Prostate gland (tissue), 2 donors: ENCODE results near the gene POLK. TPM values are rescaled to one million over a fixed set of nuclear protein-coding genes. Genes with fewer than 3 reads are reported as not detected.
"Not testable (repeated sequence)": the region's sequence is repeated elsewhere in the genome, so short reads cannot be mapped to it uniquely, and the experiment has no call there.

Experiments used
- DNase-seq: peaks from one replicate; pipeline ENCODE4 v3.0.0-alpha.2; 2019; ENCODE audit warnings: low spot score
- H3K27ac ChIP-seq, 2 donors: fragments of 200-600 bp; sonication (generic); 2 replicates each; pipeline ENCODE4 v1.5.1; 2017 to 2019
- H3K27me3 ChIP-seq: fragments of 200-600 bp; sonication (generic); replicated peaks from 2 replicates; pipeline ENCODE4 v1.5.1; 2019; ENCODE audit not compliant: insufficient read depth
- H3K36me3 ChIP-seq, 2 donors: fragments of 200-600 bp; sonication (generic); 1 replicate in 1 of 2; 2 replicates in 1 of 2; pipeline versions ENCODE4 v1.5.1 to v1.8.1; 2017 to 2019
- H3K4me1 ChIP-seq: fragments of 200-600 bp; sonication (generic); replicated peaks from 2 replicates; pipeline ENCODE4 v1.5.1; 2019
- H3K4me3 ChIP-seq, 2 donors: fragments of 200-600 bp; sonication (generic); 2 replicates each; pipeline ENCODE4 v1.5.1; 2017 to 2019
- H3K9me3 ChIP-seq: fragments of 200-600 bp; sonication (generic); 2 replicates; pipeline ENCODE4 v1.5.1; 2017
- CTCF ChIP-seq, 4 experiments: fragments of 200-600 bp in 2 of 4; fragments of 450-650 bp in 2 of 4; sonication (generic) in 2 of 4; IDR thresholded peaks; 1 replicate in 3 of 4; 2 replicates in 1 of 4; pipeline ENCODE4 v1.5.1; 2016 to 2019; ENCODE audit warnings: antibody characterized with exemption in 4 of 4, mild to moderate bottlenecking in 2 of 4, moderate library complexity in 2 of 4
- POLR2A ChIP-seq: fragments of 450-650 bp; IDR thresholded peaks from one replicate; pipeline ENCODE4 v1.6.1; 2016; ENCODE audit warnings: antibody characterized with exemption, mild to moderate bottlenecking
- POLR2AphosphoS5 ChIP-seq: sonication (generic); formaldehyde crosslinking; IDR thresholded peaks from one replicate; pipeline ENCODE4 v1.6.1; 2017; ENCODE audit warnings: antibody characterized with exemption
- WGBS: methylation state at CpG from one replicate; pipeline ENCODE4 v1.1.5; 2018; 5-methylcytosine and 5-hydroxymethylcytosine counted together
- intact Hi-C: fragments of 100-400 bp; cut with DNase I; formaldehyde crosslinking; loops from one replicate; pipeline ENCODE4 v1.14.2; 2022
- total RNA-seq, 2 donors: library from RNA; depleted of rRNA; stranded (reverse); fragments of >200 nt; gene quantifications; one replicate each; pipeline ENCODE4 v1.1.0, GENCODE V29; 2016

Gene POLK
- total RNA-seq, 2 donors from 2014 or later: 28.4 to 33.6 TPM

GRCh38 chr5:75525344-75525743 lies 13.7 kb downstream of the POLK start:
- intact Hi-C loops: no loop called here
- no peak overlapping the region for H3K4me3 ChIP-seq
- WGBS: 94% methylated on average over 1 of the region's 1 CpG

GRCh38 chr5:75526070-75526469 lies 14.4 kb downstream of the POLK start:
- Histone ChIP-seq H3K4me1 (no peaks in the 10 kb centered on the region), H3K27me3 (no peaks in the 10 kb centered on the region), H3K27ac (no peak overlapping the region), H3K9me3 (no peaks in the 10 kb centered on the region), H3K36me3 (no peaks in the 10 kb centered on the region), H3K4me3 (no peak overlapping the region)
- 75% methylated on average over 2 of the region's 2 CpGs for WGBS
- TF ChIP-seq POLR2AphosphoS5 (no peak), POLR2A (no peak)
- no peak for DNase-seq
- intact Hi-C loops: no loop called here

More at GRCh38 chr5:75525344-75525743, 13.7 kb downstream of the POLK start:
- H3K4me1 ChIP-seq: no peaks in the 10 kb centered on the region
- TF ChIP-seq POLR2AphosphoS5 (no peak), CTCF (IDR thresholded peaks at IDR 0.05) (no peak), POLR2A (no peak)
- H3K27ac ChIP-seq: no peak overlapping the region
- no peaks in the 10 kb centered on the region for H3K36me3 ChIP-seq
- H3K27me3 ChIP-seq: no peaks in the 10 kb centered on the region
- DNase-seq: no peak
- H3K9me3 ChIP-seq: no peaks in the 10 kb centered on the region

GRCh38 chr5:75529185-75529584 lies 17.5 kb downstream of the POLK start:
- DNase-seq: no peak
- no peaks in the 10 kb centered on the region for H3K9me3 ChIP-seq
- no peaks in the 10 kb centered on the region for H3K4me1 ChIP-seq
- TF ChIP-seq POLR2A (no peak), CTCF (IDR thresholded peaks at IDR 0.05) (no peak), POLR2AphosphoS5 (no peak)
- no peaks in the 10 kb centered on the region for H3K36me3 ChIP-seq
- H3K4me3 ChIP-seq: no peak overlapping the region
- H3K27ac ChIP-seq: no peak overlapping the region
- H3K27me3 ChIP-seq: no peaks in the 10 kb centered on the region
- intact Hi-C loops: no loop called here

GRCh38 chr5:75532190-75532589 lies 20.5 kb downstream of the POLK start:
- intact Hi-C loops: no loop called here
- Histone ChIP-seq H3K4me3 (no peak overlapping the region), H3K36me3 (no peaks in the 10 kb centered on the region), H3K4me1 (no peaks in the 10 kb centered on the region), H3K27me3 (no peaks in the 10 kb centered on the region), H3K9me3 (no peaks in the 10 kb centered on the region), H3K27ac (no peak overlapping the region)
- TF ChIP-seq POLR2A (no peak), POLR2AphosphoS5 (peak; percentile 66)
- WGBS: 97% methylated on average over 2 of the region's 2 CpGs
- DNase-seq: no peak

DNA sequence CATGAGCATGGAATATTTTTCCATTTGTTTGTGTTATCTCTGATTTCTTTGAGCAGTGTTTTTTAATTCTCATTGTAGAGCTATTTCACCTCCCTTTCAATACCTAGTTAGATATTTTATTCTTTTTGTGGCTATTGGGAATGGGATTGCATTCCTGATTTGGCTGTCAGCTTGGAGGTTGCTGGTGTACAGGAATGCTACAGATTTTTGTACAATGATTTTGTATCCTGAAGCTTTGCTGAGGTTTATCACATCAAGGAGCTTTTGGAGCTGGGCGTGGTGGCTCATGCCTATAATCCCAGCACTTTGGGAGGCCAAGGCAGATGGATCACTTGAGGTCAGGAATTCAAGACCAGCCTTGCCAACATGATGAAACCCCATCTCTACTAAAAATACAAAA lies 22.0 kb downstream of the POLK start:
- H3K27me3 ChIP-seq, H3K36me3 ChIP-seq, DNase-seq, H3K4me3 ChIP-seq, intact Hi-C loops, H3K27ac ChIP-seq, H3K4me1 ChIP-seq, H3K9me3 ChIP-seq: not testable (repeated sequence)
- 100% methylated on average over 1 of the region's 1 CpG for WGBS

DNA sequence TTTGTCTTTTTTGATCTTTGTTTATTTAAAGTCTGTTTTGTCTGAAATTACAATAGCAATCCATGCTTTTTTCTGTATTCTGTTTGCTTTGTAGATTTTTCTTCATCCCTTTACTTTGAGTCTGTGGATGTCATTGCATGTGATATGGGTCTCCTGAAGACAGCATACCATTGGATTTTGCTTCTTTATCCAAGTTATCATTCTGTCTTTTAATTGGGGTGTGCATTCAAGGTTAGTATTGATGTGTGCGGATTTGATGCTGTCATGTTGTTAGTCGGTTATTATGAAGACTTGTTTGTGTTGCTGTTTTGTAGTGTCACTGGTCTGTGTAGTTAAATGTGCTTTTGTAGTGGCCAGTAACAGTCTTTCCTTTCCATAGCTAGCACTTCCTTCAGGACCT lies 23.0 kb downstream of the POLK start:
- H3K27ac ChIP-seq: no peak overlapping the region
- TF ChIP-seq POLR2A (no peak), CTCF (IDR thresholded peaks at IDR 0.05) (no peak)
- H3K36me3 ChIP-seq: no peaks in the 10 kb centered on the region
- no peaks in the 10 kb centered on the region for H3K9me3 ChIP-seq
- no peak overlapping the region for H3K4me3 ChIP-seq
- DNase-seq: no peak
- H3K27me3 ChIP-seq: no peaks in the 10 kb centered on the region
- intact Hi-C loops: no loop called here
- WGBS: 96% methylated on average over 2 of the region's 2 CpGs
- H3K4me1 ChIP-seq: no peaks in the 10 kb centered on the region
